ENCODE results near the gene SH2D5. TPM values are rescaled to one million over a fixed set of nuclear protein-coding genes. Genes with fewer than 3 reads are reported as not detected.

The SH2D5 gene
- total RNA-seq, 1 experiment from 2014 or later, result 3.5 TPM

DNA sequence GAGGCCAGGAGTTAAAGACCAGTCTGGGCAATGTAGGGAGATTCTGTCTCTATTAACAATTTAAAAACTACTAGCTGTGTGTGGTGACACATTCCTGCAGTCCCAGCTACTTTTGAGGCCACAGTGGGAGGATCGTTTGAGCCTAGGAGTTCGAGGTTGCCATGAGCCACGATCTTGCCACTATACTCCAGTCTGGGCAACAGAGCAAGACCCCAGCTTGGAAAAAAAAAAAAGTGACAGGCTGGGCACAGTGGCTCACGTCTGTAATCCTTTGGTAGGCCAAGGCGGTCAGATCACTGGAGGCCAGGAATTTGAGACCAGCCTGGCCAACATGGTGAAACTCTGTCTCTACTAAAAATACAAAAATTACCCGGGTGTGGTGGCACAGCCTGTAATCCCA is 27.8 kb upstream of the SH2D5 start:
- H3K9me3 ChIP-seq, result no peaks in the 10 kb centered on the region
- no peaks in the 10 kb centered on the region for H3K27me3 ChIP-seq (replicated peaks; ENCODE audit: control insufficient read depth, insufficient read depth, low read length)
- peaks cover 1% of the 10 kb centered on the region; the same call in 1 of the 2 replicates for H3K36me3 ChIP-seq (ENCODE audit: control insufficient read depth, insufficient read depth, low read length)
- Mint-ChIP-seq H3K4me3 (ENCODE audit: unreplicated experiment) (no peak overlapping the region), H3K27ac (ENCODE audit: unreplicated experiment) (no peak overlapping the region), H3K4me1 (ENCODE audit: low read depth, unreplicated experiment) (no peaks in the 10 kb centered on the region), H3K9me3 (ENCODE audit: unreplicated experiment) (no peaks in the 10 kb centered on the region), H3K27me3 (ENCODE audit: insufficient read depth, unreplicated experiment) (no peaks in the 10 kb centered on the region), H3K36me3 (ENCODE audit: insufficient read depth, unreplicated experiment) (peaks cover 84% of the 10 kb centered on the region)
- BruUV-seq (replicated peaks), result no TSS peak
- no peaks in the 10 kb centered on the region for H3K4me1 ChIP-seq
- CTCF ChIA-PET, result no interaction called here
- no peak overlapping the region for H3K4me3 ChIP-seq (ENCODE audit: low read depth, low read length)
- DNase-seq, result no peak
- TF ChIP-seq, protein P1, sequence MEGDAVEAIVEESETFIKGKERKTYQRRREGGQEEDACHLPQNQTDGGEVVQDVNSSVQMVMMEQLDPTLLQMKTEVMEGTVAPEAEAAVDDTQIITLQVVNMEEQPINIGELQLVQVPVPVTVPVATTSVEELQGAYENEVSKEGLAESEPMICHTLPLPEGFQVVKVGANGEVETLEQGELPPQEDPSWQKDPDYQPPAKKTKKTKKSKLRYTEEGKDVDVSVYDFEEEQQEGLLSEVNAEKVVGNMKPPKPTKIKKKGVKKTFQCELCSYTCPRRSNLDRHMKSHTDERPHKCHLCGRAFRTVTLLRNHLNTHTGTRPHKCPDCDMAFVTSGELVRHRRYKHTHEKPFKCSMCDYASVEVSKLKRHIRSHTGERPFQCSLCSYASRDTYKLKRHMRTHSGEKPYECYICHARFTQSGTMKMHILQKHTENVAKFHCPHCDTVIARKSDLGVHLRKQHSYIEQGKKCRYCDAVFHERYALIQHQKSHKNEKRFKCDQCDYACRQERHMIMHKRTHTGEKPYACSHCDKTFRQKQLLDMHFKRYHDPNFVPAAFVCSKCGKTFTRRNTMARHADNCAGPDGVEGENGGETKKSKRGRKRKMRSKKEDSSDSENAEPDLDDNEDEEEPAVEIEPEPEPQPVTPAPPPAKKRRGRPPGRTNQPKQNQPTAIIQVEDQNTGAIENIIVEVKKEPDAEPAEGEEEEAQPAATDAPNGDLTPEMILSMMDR (IDR thresholded peaks at IDR 0.05; ENCODE audit: insufficient read depth in 1 of 2, low read depth in 1 of 2, low read length in 1 of 2, severe bottlenecking in 1 of 2, unreplicated experiment in 1 of 2), result no peak
- POLR2A ChIA-PET, result no interaction called here
- intact Hi-C loops (cut with micrococcal nuclease; ENCODE audit: unreplicated experiment), result no loop called here

DNA sequence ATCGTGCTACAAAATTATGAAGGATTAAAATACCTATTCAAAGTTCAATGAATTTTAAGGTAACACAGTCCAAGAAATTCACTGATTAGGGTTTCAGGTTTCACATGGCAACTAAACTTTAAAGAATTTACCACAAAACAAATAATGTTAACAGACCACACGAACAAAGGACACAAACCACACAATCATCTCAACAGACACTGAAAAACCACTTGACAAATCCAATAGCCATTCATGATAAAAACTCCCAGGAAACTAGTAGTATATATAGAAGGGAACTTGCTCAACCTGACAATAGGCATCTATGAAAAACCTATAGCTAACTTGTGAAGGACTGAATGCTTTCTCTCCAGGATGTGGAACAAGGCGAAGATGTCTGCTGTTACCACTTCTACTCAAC is 21.1 kb upstream of the SH2D5 start:
- H3K27me3 Mint-ChIP-seq (ENCODE audit: insufficient read depth, unreplicated experiment), result no peaks in the 10 kb centered on the region
- CTCF ChIA-PET, result interaction anchor here (0.6 kb wide), 1 partner anchor 57 kb away, joined by 3 read pairs; no protein-coding TSS in a partner anchor
- H3K4me3 Mint-ChIP-seq (ENCODE audit: unreplicated experiment), result no peak overlapping the region

DNA sequence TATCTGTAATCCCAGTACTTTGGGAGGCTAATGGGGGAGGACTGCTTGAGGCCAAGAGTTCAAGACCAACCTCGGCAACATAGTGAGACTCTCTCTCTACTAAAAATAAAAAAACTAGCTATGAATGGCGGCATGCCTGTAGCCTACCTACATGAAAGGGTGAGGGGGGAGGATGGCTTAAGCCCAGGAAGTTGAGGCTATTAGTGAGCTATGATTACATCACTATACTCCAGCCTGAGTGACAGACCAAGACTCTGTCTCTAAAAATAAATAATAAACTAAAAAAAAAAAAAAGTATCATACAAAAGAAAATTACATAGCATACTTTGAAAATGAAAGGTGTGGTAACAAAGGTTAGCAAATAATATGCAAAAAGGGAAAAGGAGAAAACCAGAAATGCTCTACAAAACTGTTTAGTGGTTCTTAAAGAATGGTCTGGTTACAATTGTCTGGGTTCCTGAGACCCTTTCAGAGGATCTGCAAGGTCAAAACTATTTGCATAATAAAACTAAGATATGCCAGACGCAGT is 19.0 kb upstream of the SH2D5 start:
- Mint-ChIP-seq H3K4me3 (ENCODE audit: unreplicated experiment) (no peak overlapping the region), H3K9me3 (ENCODE audit: unreplicated experiment) (no peaks in the 10 kb centered on the region), H3K4me1 (ENCODE audit: low read depth, unreplicated experiment) (no peaks in the 10 kb centered on the region), H3K36me3 (ENCODE audit: insufficient read depth, unreplicated experiment) (peaks cover 58% of the 10 kb centered on the region), H3K27ac (ENCODE audit: unreplicated experiment) (no peak overlapping the region), H3K27me3 (ENCODE audit: insufficient read depth, unreplicated experiment) (no peaks in the 10 kb centered on the region)
- Histone ChIP-seq H3K4me1 (no peaks in the 10 kb centered on the region), H3K9me3 (no peaks in the 10 kb centered on the region), H3K4me3 (ENCODE audit: low read depth, low read length) (no peak overlapping the region), H3K36me3 (ENCODE audit: control insufficient read depth, insufficient read depth, low read length) (no peaks in the 10 kb centered on the region; the same call in 1 of the 2 replicates), H3K27me3 (replicated peaks; ENCODE audit: control insufficient read depth, insufficient read depth, low read length) (no peaks in the 10 kb centered on the region)
- TF ChIP-seq, protein P1 (IDR thresholded peaks at IDR 0.05; ENCODE audit: insufficient read depth in 1 of 2, low read depth in 1 of 2, low read length in 1 of 2, severe bottlenecking in 1 of 2, unreplicated experiment in 1 of 2), result no peak
- no TSS peak for BruUV-seq (replicated peaks)
- ChIA-PET CTCF (no interaction called here), POLR2A (no interaction called here)
- intact Hi-C loops (cut with micrococcal nuclease; ENCODE audit: unreplicated experiment), result no loop called here
- no peak for DNase-seq

More for the DNA sequence above, 21.1 kb upstream of the SH2D5 start:
- peaks cover 48% of the 10 kb centered on the region for H3K36me3 Mint-ChIP-seq (ENCODE audit: insufficient read depth, unreplicated experiment)
- TF ChIP-seq, protein P1 (IDR thresholded peaks at IDR 0.05; ENCODE audit: insufficient read depth in 1 of 2, low read depth in 1 of 2, low read length in 1 of 2, severe bottlenecking in 1 of 2, unreplicated experiment in 1 of 2), result no peak
- no peak for DNase-seq
- Histone ChIP-seq H3K4me3 (ENCODE audit: low read depth, low read length) (no peak overlapping the region), H3K27me3 (replicated peaks; ENCODE audit: control insufficient read depth, insufficient read depth, low read length) (no peaks in the 10 kb centered on the region), H3K9me3 (no peaks in the 10 kb centered on the region), H3K36me3 (ENCODE audit: control insufficient read depth, insufficient read depth, low read length) (no peaks in the 10 kb centered on the region; the same call in 1 of the 2 replicates), H3K4me1 (no peaks in the 10 kb centered on the region)
- no peak overlapping the region for H3K27ac Mint-ChIP-seq (ENCODE audit: unreplicated experiment)
- BruUV-seq (replicated peaks), result no TSS peak
- H3K4me1 Mint-ChIP-seq (ENCODE audit: low read depth, unreplicated experiment), result no peaks in the 10 kb centered on the region
- H3K9me3 Mint-ChIP-seq (ENCODE audit: unreplicated experiment), result no peaks in the 10 kb centered on the region
- intact Hi-C loops (cut with micrococcal nuclease; ENCODE audit: unreplicated experiment), result no loop called here
- POLR2A ChIA-PET, result no interaction called here

Data from Caco-2 (cell line).